D721Med (cell line): Measurements from ENCODE around the gene ODC1.

ENCODE experiments used
- DNase-seq: peaks from one replicate; pipeline ENCODE4 v3.0.0; 2011; ENCODE audit warnings: low spot score; ENCODE audit not compliant: insufficient read length
- FAIRE-seq: peaks from 2 replicates; lab custom pipeline; 2011; peaks lifted over from hg19 to GRCh38; lab: Jason Lieb, UNC
- TF ChIP-seq, protein P1 (sequence below): IDR thresholded peaks from 2 replicates; pipeline ENCODE4 v1.5.1; 2012; ENCODE audit warnings: mild to moderate bottlenecking, control low read depth; ENCODE audit not compliant: insufficient read depth; ENCODE audit errors: missing control alignments

ODC1 gene

DNA sequence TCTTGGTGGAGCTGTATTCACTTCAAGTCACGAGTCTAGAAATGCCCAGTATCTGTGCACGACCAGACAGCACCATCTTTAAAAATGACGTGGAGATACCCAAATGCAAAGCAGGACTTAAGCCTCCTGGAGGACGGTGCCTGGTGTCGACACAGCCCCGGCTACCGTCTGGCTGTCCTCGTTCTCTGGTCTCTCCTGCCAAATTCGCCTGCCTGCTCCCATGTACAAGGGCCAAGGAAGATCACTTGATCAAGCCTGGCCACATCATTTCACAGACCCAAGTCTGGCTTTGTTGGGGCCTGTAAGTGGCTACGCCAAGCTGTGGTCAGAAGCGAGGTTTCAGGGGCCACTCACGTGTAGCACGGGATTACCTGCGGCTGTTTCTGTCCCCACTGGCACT is 9.4 kb downstream of the ODC1 start:
- TF ChIP-seq, protein P1, sequence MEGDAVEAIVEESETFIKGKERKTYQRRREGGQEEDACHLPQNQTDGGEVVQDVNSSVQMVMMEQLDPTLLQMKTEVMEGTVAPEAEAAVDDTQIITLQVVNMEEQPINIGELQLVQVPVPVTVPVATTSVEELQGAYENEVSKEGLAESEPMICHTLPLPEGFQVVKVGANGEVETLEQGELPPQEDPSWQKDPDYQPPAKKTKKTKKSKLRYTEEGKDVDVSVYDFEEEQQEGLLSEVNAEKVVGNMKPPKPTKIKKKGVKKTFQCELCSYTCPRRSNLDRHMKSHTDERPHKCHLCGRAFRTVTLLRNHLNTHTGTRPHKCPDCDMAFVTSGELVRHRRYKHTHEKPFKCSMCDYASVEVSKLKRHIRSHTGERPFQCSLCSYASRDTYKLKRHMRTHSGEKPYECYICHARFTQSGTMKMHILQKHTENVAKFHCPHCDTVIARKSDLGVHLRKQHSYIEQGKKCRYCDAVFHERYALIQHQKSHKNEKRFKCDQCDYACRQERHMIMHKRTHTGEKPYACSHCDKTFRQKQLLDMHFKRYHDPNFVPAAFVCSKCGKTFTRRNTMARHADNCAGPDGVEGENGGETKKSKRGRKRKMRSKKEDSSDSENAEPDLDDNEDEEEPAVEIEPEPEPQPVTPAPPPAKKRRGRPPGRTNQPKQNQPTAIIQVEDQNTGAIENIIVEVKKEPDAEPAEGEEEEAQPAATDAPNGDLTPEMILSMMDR = no peak
- FAIRE-seq (no peak), DNase-seq (no peak)

DNA sequence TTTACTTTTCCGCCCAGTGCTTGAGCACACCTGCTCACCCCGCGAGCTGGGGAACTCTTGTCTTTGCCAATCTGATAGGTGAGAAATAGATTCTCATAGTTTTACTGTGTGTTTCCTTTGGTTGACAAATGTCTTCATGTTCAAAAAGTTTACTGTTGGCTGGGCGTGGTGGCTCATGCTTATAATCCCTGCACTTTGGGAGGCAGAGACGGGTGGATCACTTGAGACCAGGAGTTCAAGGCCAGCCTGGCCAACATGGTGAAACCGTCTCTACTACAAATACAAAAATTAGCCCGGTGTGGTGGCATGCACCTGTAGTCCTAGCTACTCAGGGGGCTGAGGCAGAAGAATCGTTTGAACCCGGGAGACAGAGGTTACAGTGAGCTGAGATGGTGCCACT is 10.3 kb downstream of the ODC1 start:
- FAIRE-seq = no peak
- TF ChIP-seq, protein P1 = no peak

DNA sequence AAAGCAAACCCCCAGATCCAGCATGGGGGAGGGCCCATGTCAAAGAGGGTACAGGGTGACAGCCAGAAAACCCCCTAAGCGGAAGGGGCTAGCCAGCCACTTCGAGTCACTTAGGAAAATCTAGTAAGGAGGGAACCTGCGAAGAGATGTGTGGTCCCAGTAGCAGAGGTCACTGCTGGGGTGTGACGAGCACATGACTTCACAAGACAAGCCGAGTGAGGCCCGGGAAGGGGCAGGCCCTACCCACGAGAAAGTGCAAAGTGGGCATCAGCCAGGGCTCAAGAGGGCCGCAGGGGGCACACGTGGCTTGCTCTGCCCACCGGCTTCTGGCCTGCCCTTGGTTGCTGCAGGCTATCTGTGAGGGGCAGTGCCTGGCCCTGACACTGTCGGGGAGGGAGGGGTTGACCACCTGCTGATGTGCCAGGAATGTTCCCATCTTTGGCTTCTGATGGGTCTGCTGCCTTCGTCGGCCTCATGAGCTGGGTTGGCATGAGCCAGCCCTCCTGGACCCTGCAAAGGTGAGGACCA is 11.5 kb downstream of the ODC1 start:
- DNase-seq = no peak
- TF ChIP-seq, protein P1 = no peak
- FAIRE-seq = no peak

More for the DNA sequence above, 10.3 kb downstream of the ODC1 start:
- DNase-seq = no peak

DNA sequence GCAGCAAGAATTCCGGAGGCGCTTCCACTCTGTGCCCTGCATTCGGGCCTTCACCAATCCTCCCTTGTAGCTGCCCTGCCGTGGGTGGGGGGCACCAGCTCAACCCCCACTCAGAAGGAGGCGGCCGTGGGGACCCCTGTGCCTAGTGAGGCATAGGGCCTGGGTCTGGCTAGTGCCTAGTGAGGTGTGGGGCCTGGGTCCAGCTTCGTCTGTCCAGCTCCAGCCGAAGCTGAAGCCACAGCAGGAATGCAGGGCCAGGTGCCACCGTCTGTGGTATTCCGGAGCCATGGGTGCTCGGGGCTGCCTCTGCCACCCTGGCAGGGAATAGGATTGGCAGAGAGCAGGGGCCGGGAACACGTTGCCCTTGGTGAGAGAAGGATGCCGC is 12.3 kb downstream of the ODC1 start:
- TF ChIP-seq, protein P1 = no peak
- DNase-seq = no peak
- FAIRE-seq = no peak

DNA sequence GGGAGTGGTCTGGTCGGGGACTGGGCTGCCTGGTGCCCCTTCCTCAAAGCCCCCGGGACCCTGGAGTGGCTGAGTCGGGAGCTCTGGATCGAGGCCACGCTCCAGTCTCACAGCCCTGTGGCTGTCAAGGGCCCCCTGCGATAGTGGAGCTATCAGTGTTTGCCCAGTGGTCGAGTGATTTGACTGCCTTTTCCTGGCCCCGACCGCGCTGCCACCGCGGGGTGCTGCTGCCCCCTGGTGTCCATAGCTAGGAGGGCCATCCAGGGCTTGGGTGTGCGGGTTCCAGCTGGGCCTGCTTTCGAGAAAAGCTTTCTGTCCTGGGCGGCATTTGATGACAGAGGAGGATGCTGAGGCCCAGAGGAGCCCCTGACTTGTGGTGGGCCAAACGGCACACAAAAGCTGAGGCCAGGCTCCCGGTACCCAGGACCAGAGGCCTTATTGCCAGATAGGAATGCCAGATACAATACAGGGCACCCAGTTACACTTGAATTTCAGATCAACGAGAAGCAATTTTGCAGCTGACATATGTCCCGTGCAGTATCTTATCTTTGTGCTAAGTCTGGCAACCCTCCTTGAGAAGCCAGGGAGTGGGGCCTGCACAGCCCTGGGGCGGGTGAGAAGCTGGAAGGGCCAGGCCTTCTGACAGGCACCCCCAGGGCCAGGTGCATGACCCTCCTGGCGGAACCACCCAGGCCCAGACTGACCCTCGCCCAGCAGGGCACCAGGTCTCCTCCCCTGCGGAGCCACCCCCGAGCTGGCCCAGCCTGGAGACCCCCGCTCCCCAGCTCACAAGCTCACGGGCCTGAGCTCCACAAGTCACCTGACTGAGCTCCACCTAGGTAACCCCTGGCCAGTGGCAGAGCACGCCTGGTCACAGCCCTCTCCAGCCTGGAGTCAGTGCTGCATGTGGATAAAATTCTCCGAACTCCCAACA is 13.0 kb downstream of the ODC1 start:
- TF ChIP-seq, protein P1 = peak; percentile 97
- FAIRE-seq (no peak), DNase-seq (peak; percentile 81)

DNA sequence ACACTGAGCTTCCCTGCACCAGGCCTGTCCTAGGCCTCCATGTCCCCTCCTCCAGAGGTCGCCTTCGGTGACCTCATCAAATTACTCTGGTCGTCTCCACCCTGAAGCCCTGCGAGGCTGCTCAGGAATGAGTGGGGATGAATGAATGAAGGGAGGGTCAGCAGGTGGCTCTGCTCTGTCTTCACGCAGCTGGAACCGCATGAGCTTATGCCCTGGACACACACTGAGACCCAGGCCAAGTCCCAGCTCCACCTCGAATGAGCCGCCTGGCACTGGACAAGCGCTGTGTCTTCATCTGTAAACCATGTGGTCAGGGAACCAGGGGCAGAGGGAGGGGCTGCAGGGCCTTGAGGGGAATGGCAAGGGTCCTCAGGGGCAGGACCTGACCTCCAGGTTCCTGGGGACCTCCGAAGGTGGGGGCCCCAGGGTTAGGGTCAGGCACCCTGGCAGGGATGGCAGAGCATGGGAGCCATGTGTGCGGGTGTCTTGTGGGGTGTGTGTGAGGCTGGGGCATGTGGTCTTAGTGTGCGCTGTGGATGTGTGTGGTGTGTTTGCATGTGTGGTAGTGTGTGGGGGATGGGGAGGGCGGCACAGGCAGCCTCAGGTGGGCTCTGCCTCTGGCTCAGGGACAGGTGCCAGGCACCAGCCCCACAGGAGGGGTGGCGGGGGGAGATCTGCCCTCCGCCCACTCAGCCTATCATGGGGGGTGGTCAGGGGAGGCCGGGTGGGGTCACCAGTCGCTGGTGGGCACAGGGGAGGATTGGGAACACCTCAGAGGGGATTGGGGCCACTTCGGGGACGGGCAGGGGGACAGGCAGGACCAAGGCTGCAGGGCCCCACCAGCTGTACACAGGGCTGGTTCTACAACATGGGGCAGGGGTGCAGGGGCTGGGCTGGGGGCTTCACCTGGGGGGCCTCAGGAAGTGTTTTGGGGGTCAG is 13.9 kb downstream of the ODC1 start:
- DNase-seq (no peak), FAIRE-seq (no peak)
- TF ChIP-seq, protein P1 = no peak
